Thymus (tissue), 11 donors: ENCODE data around the gene VTCN1. TPM values are rescaled to one million over a fixed set of nuclear protein-coding genes. Genes with fewer than 3 reads are reported as not detected.
"Not testable (repeated sequence)": the region's sequence is repeated elsewhere in the genome, so short reads cannot be mapped to it uniquely, and the experiment has no call there.

Experiments used
- DNase-seq, 9 donors: peaks; one replicate each; pipeline ENCODE4 v3.0.0-alpha.2; 2013; ENCODE audit warnings: low spot score in 9 of 9, low read depth in 6 of 9, missing footprints in 1 of 9
- H3K27ac ChIP-seq, 2 donors: one replicate each; pipeline ENCODE4 v1.5.1; 2013; ENCODE audit warnings: control low read depth in 1 of 2, low read depth in 1 of 2, low read length in 1 of 2, mild to moderate bottlenecking in 1 of 2, moderate library complexity in 1 of 2
- H3K27me3 ChIP-seq, 2 donors: one replicate each; pipeline ENCODE4 v1.5.1; 2013; ENCODE audit warnings: low read length in 1 of 2; ENCODE audit not compliant: control insufficient read depth in 2 of 2, insufficient read depth in 1 of 2
- H3K36me3 ChIP-seq, 2 donors: one replicate each; pipeline ENCODE4 v1.5.1; 2013; ENCODE audit warnings: low read length in 1 of 2, mild to moderate bottlenecking in 1 of 2, moderate library complexity in 1 of 2; ENCODE audit not compliant: control insufficient read depth in 2 of 2, insufficient read depth in 2 of 2
- H3K4me1 ChIP-seq, 2 donors: one replicate each; pipeline ENCODE4 v1.5.1; 2013; ENCODE audit warnings: low read length in 2 of 2; ENCODE audit not compliant: control insufficient read depth in 2 of 2, insufficient read depth in 2 of 2
- H3K4me3 ChIP-seq, 2 donors: one replicate each; pipeline ENCODE4 v1.5.1; 2013; ENCODE audit warnings: low read length in 2 of 2, control low read depth in 1 of 2, mild to moderate bottlenecking in 1 of 2
- H3K9me3 ChIP-seq, 2 donors: one replicate each; pipeline ENCODE4 v1.5.1; 2013; ENCODE audit warnings: low read length in 1 of 2, mild to moderate bottlenecking in 1 of 2; ENCODE audit not compliant: control insufficient read depth in 2 of 2, insufficient read depth in 1 of 2
- WGBS: extraction: QIAGEN DNeasy Blood & Tissue Kit; methylation state at CpG from one replicate; pipeline ENCODE4 v1.1.7; 2013; 5-methylcytosine and 5-hydroxymethylcytosine counted together
- polyA plus RNA-seq: library from polyadenylated mRNA; stranded (reverse); fragments of 200-250 nt; gene quantifications from one replicate; pipeline ENCODE4 v1.2.3, GENCODE V29; 2013
- total RNA-seq: library from RNA; stranded (reverse); fragments of 120-200 nt; gene quantifications from one replicate; pipeline ENCODE4 v1.2.4, GENCODE V29; 2013
- donor health status: healthy.

VTCN1 gene
- total and polyA plus RNA-seq, 2 donors = 0.07 to 0.09 TPM

DNA sequence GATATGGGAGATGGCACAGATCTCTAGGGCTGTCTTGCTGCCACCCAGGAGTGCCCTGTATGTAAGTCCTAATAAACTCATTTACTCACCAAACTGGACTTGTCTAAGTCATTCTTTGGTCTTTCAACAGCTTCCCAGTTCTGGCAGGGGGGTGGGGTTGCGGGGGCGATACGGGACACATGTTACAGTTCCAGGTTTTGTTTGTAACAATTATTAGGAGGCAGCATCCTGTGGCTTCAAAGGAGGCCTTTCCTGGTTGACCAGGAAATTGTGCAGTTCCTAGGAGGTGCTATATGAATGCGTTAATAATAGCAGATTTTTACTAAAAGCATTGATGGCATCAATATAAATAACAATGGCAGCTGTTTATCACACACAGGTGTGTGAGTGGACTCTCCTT, 46.5 kb downstream of the VTCN1 start:
- DNase-seq = no peak
- Histone ChIP-seq H3K9me3 (no peaks in the 10 kb centered on the region), H3K36me3 (no peaks in the 10 kb centered on the region), H3K4me3 (no peak overlapping the region), H3K27me3 (peaks cover 0 to 3% of the 10 kb centered on the region in 2 donors), H3K27ac (no peak overlapping the region), H3K4me1 (no peaks in the 10 kb centered on the region)
- WGBS = 96% methylated on average over 4 of the region's 4 CpGs

DNA sequence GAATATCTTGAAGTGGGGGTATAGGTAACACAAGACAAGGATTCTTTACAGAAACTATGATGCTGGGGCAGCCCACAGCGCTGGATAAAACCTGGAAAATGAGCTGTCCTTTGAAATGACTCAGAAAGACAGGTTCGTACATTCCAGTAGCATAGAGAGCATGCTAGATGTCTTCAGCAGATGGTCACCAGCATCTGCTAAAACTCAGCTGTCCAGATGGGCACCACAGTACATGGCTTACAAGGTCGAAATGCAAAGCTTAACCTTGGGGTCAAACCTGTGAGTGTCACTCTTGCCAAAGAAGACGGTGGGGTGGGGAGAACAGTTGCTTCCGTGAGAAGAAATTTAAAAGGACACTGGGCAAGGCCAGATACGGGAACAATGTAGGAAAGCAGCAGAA, 47.9 kb downstream of the VTCN1 start:
- Histone ChIP-seq H3K27ac (no peak overlapping the region), H3K27me3 (peaks cover 0 to 3% of the 10 kb centered on the region in 2 donors), H3K36me3 (no peaks in the 10 kb centered on the region), H3K4me3 (no peak overlapping the region), H3K9me3 (no peaks in the 10 kb centered on the region), H3K4me1 (no peaks in the 10 kb centered on the region)
- WGBS = 92% methylated on average over 6 of the region's 6 CpGs
- DNase-seq = no peak

DNA sequence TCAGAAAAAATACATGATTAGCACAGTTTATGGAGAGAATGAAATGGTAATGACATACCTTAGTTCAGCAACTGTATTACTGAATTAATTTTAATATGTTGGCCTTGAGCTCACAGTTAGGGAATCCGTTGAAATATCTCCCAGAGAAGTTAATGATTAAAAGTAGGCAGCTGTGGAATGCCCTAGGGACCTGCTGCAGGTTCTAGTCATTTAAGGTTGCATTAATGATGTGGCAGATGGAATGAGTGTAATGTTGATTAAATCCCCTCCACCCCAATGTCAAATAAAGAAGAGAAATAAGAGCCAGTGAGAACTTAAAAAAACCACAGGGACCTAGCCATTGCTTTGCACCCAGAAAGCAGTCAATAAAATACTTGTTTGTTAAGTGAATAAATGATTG, 48.8 kb downstream of the VTCN1 start:
- H3K4me3 ChIP-seq = no peak overlapping the region
- H3K9me3 ChIP-seq = no peaks in the 10 kb centered on the region
- peaks cover 0 to 3% of the 10 kb centered on the region in 2 donors for H3K27me3 ChIP-seq
- no peak for DNase-seq
- WGBS = 89% methylated on average over 1 of the region's 1 CpG
- no peaks in the 10 kb centered on the region for H3K36me3 ChIP-seq
- no peak overlapping the region for H3K27ac ChIP-seq
- no peaks in the 10 kb centered on the region for H3K4me1 ChIP-seq

DNA sequence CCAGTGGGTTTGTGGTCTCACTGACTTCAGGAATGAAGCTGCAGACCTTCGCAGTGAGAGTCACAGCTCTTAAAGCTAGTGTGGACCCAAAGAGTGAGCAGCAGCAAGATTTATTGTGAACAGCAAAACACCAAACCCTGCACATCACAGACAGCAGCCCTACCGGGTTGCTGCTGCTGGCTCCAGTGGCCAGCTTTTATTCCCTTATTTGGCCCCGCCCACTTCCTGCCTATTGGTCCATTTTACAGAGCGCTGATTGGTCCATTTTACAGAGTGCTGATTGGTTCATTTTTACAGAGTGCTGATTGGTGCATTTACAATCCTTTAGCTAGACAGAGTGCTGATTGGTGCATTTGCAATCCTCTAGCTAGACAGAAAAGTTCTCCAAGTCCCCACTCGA, 59.4 kb downstream of the VTCN1 start:
- H3K9me3 ChIP-seq, H3K4me1 ChIP-seq, H3K27ac ChIP-seq, H3K27me3 ChIP-seq, DNase-seq, H3K4me3 ChIP-seq, H3K36me3 ChIP-seq: not testable (repeated sequence)
- WGBS = 89% methylated on average over 5 of the region's 5 CpGs

DNA sequence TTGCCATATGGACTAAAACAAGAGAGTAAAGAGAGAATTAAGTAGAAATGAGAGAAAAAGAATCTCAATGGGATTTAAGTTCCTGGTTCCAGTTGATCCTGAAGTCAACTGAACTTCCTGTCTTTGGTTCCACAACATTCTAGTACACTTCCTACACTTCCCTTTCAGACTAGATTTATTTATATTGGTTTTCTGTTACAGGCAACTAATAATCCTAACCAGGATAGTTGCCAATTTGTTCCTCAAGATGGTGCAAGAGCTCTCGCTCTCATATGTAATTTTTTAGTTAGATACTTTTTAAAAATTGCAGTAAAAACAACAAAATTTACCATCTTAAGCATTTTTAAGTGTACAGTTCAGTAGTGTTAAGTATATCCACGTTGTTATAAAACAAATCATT, 60.4 kb downstream of the VTCN1 start:
- Histone ChIP-seq H3K36me3 (no peaks in the 10 kb centered on the region), H3K9me3 (peaks cover 0 to 4% of the 10 kb centered on the region in 2 donors)

DNA sequence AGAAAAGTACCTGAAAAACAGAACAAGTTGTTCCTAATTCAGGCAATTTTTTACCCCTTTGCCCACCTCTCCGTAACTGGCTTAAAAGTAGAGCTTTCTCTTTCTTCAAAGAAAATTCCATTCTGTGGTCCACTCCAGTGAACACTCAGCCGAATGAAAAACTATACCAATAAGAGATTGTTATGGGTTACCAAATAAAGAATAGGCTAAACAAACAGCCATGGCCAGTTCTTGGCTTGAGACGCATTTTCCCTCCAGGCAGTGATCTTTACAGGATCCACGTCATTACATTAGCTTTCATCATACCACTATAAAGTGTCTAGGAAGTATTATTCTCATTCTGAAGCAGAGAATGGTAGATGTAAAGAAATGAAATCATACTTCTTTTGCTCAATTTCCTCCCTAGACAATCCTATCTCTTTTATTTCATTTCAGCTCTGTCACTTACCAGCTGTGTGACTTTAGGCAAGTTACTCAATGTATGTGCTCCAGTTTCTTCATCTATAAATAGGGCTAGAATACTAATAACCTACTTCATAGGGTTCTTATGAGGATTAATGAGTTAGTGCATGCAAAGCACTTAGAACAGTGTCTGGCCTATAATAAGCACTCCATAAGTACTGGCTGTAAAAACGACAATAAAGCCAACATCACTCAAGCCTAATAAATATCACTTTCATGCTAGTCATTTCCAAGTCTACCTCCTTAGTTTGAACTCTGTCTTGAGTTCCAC, 62.7 kb downstream of the VTCN1 start:
- WGBS = 95% methylated on average over 5 of the region's 5 CpGs
- H3K4me3 ChIP-seq = no peak overlapping the region
- no peak overlapping the region for H3K27ac ChIP-seq
- H3K4me1 ChIP-seq = no peaks in the 10 kb centered on the region
- DNase-seq = no peak
- no peaks in the 10 kb centered on the region for H3K27me3 ChIP-seq
- H3K9me3 ChIP-seq = peaks cover 0 to 4% of the 10 kb centered on the region in 2 donors
- H3K36me3 ChIP-seq = no peaks in the 10 kb centered on the region

More for the DNA sequence above, 60.4 kb downstream of the VTCN1 start:
- H3K4me1 ChIP-seq = no peaks in the 10 kb centered on the region
- WGBS = 88% methylated on average over 2 of the region's 2 CpGs
- H3K4me3 ChIP-seq = no peak overlapping the region
- no peak for DNase-seq
- no peak overlapping the region for H3K27ac ChIP-seq
- H3K27me3 ChIP-seq = no peaks in the 10 kb centered on the region

DNA sequence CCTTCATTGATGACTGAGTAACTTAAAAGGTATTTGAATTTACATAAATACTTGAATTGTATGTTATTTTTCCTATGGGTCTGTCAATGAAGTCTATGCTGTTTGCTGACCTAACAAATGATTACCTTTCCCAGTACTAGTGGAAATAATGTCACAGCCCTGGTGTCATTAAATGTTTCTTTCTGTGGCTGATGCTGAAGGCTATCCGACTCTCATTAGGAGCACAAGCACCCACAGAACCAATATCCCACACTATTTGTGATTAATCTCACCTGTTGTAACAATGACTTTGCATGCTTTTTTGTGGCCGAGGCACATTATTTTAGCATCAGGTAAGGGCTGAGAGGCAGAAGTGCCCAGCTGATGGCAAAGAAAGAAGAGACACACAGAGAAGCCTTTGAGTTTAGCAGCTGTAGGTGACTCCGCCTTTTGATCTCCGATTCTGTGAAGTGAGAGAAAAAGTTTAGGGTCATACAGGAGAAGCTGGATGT, 63.3 kb downstream of the VTCN1 start:
- no peak overlapping the region for H3K27ac ChIP-seq
- H3K4me3 ChIP-seq = no peak overlapping the region
- no peaks in the 10 kb centered on the region for H3K36me3 ChIP-seq
- DNase-seq = no peak
- no peaks in the 10 kb centered on the region for H3K27me3 ChIP-seq
- no peaks in the 10 kb centered on the region for H3K4me1 ChIP-seq
- peaks cover 0 to 4% of the 10 kb centered on the region in 2 donors for H3K9me3 ChIP-seq
- 80% methylated on average over 4 of the region's 4 CpGs for WGBS

DNA sequence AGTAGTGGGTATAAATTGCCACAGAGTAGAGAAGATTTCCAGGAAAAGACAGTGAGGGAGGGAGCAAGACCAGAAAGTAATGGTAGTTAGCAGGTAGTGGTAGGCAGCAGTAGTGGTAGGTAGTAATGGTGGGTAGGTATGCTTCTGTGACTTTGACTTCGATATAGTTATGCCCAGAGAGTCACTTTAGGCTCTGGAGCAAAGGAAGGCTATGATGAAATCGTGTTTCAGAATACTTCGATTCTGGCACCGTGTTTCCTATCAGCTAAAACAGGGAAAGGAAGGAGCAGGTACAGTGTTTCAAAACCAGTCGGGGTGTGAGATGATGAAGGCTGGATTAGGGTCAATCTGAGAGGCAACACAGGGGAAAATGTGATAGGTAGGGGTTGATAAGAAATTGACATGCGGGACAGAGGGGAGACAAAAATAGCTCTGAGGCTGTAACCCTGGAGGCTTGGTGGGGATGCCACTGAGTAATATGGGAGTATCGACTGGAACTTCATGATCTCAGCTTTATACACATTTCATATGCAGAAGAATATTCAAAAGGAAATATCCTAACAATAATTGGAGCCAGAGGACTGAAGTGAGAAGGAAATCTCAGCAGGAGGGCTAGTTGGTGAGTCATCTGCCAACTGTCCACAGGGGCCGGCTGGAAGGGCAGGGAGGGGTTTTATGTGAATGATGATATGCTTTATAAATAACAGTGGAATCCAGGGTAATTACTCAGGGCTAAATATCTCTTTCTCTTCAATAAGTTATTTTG, 64.0 kb downstream of the VTCN1 start:
- H3K36me3 ChIP-seq = no peaks in the 10 kb centered on the region
- no peaks in the 10 kb centered on the region for H3K4me1 ChIP-seq
- no peak overlapping the region for H3K4me3 ChIP-seq
- 95% methylated on average over 8 of the region's 8 CpGs for WGBS
- H3K9me3 ChIP-seq = peaks cover 0 to 4% of the 10 kb centered on the region in 2 donors
- H3K27ac ChIP-seq = no peak overlapping the region
- no peaks in the 10 kb centered on the region for H3K27me3 ChIP-seq
- DNase-seq = no peak

DNA sequence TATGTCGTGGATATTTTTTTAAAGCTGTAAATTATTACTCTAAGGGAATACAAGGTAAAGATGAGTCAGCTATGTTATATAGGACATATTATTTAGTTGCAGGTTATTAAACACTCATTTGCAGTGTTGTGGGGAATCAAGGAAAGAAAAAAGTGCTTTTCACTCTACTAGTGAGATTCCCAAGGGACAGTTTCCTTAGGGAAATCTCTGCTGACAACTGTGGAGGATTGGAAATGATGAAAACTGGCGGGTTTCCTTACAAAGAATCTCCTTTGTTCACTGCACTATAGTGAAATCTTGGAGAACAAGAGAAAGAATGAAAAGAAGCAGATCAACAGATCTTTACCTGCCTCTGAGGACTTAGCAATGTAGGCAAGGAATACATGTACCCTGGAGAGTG, 64.7 kb downstream of the VTCN1 start:
- H3K36me3 ChIP-seq = no peaks in the 10 kb centered on the region
- no peak for DNase-seq
- no peaks in the 10 kb centered on the region for H3K9me3 ChIP-seq
- 92% methylated on average over 2 of the region's 2 CpGs for WGBS
- no peaks in the 10 kb centered on the region for H3K27me3 ChIP-seq
- H3K4me3 ChIP-seq = no peak overlapping the region
- H3K27ac ChIP-seq = no peak overlapping the region
- no peaks in the 10 kb centered on the region for H3K4me1 ChIP-seq
